ENCODE results near the gene ZSCAN22.

GRCh38 chr19:58305932-58306323, 20.9 kb upstream of the ZSCAN22 start:
- TF ChIP-seq CTCF (conservative IDR thresholded peaks at IDR 0.05; ENCODE audit: low read length) (no peak), EZH2phosphoT487 (IDR thresholded peaks at IDR 0.05; ENCODE audit: borderline replicate concordance) (no peak)

All from Loucy (cell line).